C4-2B (cell line): Measurements from ENCODE around the gene PPP2R2C.

Source experiments
- H3K27ac ChIP-seq: fragments of 450-650 bp; 2 replicates; pipeline ENCODE4 v1.5.1; 2017
- CTCF ChIP-seq: fragments of 450-650 bp; conservative IDR thresholded peaks from 2 replicates; pipeline ENCODE4 v1.5.1; 2017; ENCODE audit warnings: mild to moderate bottlenecking
- ZFX ChIP-seq: fragments of 450-650 bp; IDR thresholded peaks from 2 replicates; pipeline ENCODE4 v1.6.1; 2017

PPP2R2C gene

GRCh38 chr4:6472387-6473263 is at the start of gene PPP2R2C:
TSS of gene PPP2R2C (minus strand) at chr4:6472614. CDS start at chr4:6472229, 385 bp downstream.
- TF ChIP-seq CTCF (no peak), ZFX (no peak)
- H3K27ac ChIP-seq = no peak within 1 kb of the TSS; the same call in 1 of the 2 replicates

GRCh38 chr4:6520978-6521377 is 48.6 kb upstream of the PPP2R2C start:
- TF ChIP-seq ZFX (no peak), CTCF (no peak)

GRCh38 chr4:6520051-6520636 is 47.7 kb upstream of the PPP2R2C start:
- H3K27ac ChIP-seq = no peak overlapping the region
- TF ChIP-seq CTCF (no peak), ZFX (no peak)

More at GRCh38 chr4:6520978-6521377, 48.6 kb upstream of the PPP2R2C start:
- H3K27ac ChIP-seq = no peak overlapping the region

- TF ChIP-seq ZFX (no peak), CTCF (no peak)
- H3K27ac ChIP-seq = no peak overlapping the region
Measured at GRCh38 chr4:6517171-6517570, 44.8 kb upstream of the PPP2R2C start.

GRCh38 chr4:6516762-6517161 is 44.3 kb upstream of the PPP2R2C start:
- H3K27ac ChIP-seq = no peak overlapping the region

GRCh38 chr4:6516281-6516680 is 43.9 kb upstream of the PPP2R2C start:
- no peak overlapping the region for H3K27ac ChIP-seq
- TF ChIP-seq CTCF (no peak), ZFX (no peak)

More at GRCh38 chr4:6516762-6517161, 44.3 kb upstream of the PPP2R2C start:
- TF ChIP-seq ZFX (no peak), CTCF (no peak)

GRCh38 chr4:6513678-6514077 is 41.3 kb upstream of the PPP2R2C start:
- no peak overlapping the region for H3K27ac ChIP-seq
- no peak for TF ChIP-seq ZFX
- TF ChIP-seq CTCF = no peak
